GM12878 (cell line): ENCODE data around the gene NRG4. TPM values are rescaled to one million over a fixed set of nuclear protein-coding genes. Genes with fewer than 3 reads are reported as not detected.

Source experiments
- ATAC-seq: fragments of 200-7000 bp; cut with Tn5 transposase; 3 replicates; pipeline ENCODE4 v1.9.1; 2020; ENCODE audit warnings: mild to moderate bottlenecking, moderate library complexity
- BruUV-seq: library from RNA; stranded (reverse); fragments of 400-500 nt; replicated peaks from 2 replicates; lab custom pipeline; 2021; lab: Mats Ljungman, UMichigan
- CTCF ChIA-PET: fragments of 300-600 bp; sonication (Branson Sonifier 250); formaldehyde crosslinking; extraction: SDS; loops from one replicate; lab custom pipeline; 2021; ENCODE audit warnings: inconsistent platforms; lab: Yijun Ruan, JAX
- POLR2A ChIA-PET: fragments of 350-600 bp; formaldehyde crosslinking; extraction: SDS; loops from one replicate; lab custom pipeline; 2021; ENCODE audit warnings: inconsistent platforms; lab: Charles Lee
- RAD21 ChIA-PET: fragments of 300-600 bp; sonication (Branson Sonifier 250); formaldehyde crosslinking; loops from one replicate; lab custom pipeline; 2023; ENCODE audit warnings: antibody characterized with exemption; ENCODE audit not compliant: unreplicated experiment; lab: Charles Lee
- SMC1A ChIA-PET: fragments of 300-600 bp; sonication (Branson Sonifier 250); formaldehyde crosslinking; loops from one replicate; lab custom pipeline; 2023; ENCODE audit not compliant: unreplicated experiment, uncharacterized antibody; lab: Charles Lee
- DNase-seq: peaks from one replicate; pipeline ENCODE4 v3.0.0-alpha.2; 2011; ENCODE audit warnings: low read depth, low spot score
- FAIRE-seq: peaks from 3 replicates; lab custom pipeline; 2011; peaks lifted over from hg19 to GRCh38; lab: Jason Lieb, UNC
- H2AFZ ChIP-seq: 2 replicates; pipeline ENCODE4 v1.6.0; 2011; ENCODE audit warnings: low read depth, low read length, control low read depth; ENCODE audit not compliant: control insufficient read depth
- H3K27ac ChIP-seq: 2 replicates; pipeline ENCODE4 v1.5.1; 2011; ENCODE audit warnings: control low read depth; ENCODE audit not compliant: control insufficient read depth, insufficient read depth
- H3K27me3 ChIP-seq, 2 experiments: replicated peaks in 1 of 2; 2 replicates each; pipeline versions ENCODE4 v1.6.0 to v1.6.1; 2011; ENCODE audit warnings: low read length in 1 of 2; ENCODE audit not compliant: control insufficient read depth in 2 of 2, insufficient read depth in 2 of 2
- H3K36me3 ChIP-seq, 2 experiments: 2 replicates each; pipeline ENCODE4 v1.5.1; 2011; ENCODE audit warnings: low read length in 1 of 2; ENCODE audit not compliant: control insufficient read depth in 2 of 2, insufficient read depth in 2 of 2
- H3K4me1 ChIP-seq: 2 replicates; pipeline ENCODE4 v1.6.1; 2011; ENCODE audit warnings: mild to moderate bottlenecking, low read length, moderate library complexity, mixed read lengths; ENCODE audit not compliant: control insufficient read depth, insufficient read depth
- H3K4me2 ChIP-seq: 2 replicates; pipeline ENCODE4 v1.6.0; 2011; ENCODE audit warnings: control low read depth; ENCODE audit not compliant: control insufficient read depth, insufficient read depth
- H3K4me3 ChIP-seq: fragments of 200-600 bp; sonication (generic); 2 replicates; pipeline ENCODE4 v1.5.1; 2016
- H3K79me2 ChIP-seq: 2 replicates; pipeline ENCODE4 v1.6.0; 2011; ENCODE audit warnings: low read length; ENCODE audit not compliant: control insufficient read depth, insufficient read depth
- H3K9ac ChIP-seq: 2 replicates; pipeline ENCODE4 v1.8.0; 2011; ENCODE audit warnings: low read length, control low read depth, mixed read lengths; ENCODE audit not compliant: control insufficient read depth, insufficient read depth
- H3K9me3 ChIP-seq: replicated peaks from 3 replicates; pipeline ENCODE4 v1.5.1; 2011; ENCODE audit warnings: mild to moderate bottlenecking, low read length; ENCODE audit not compliant: control insufficient read depth, insufficient read depth
- H4K20me1 ChIP-seq: 2 replicates; pipeline ENCODE4 v1.6.0; 2011; ENCODE audit not compliant: control insufficient read depth, insufficient read depth
- WGBS: methylation state at CpG from one replicate; pipeline ENCODE4 v1.1.6; 2016; ENCODE audit warnings: low lambda C conversion rate; ENCODE audit not compliant: insufficient replicate concordance, insufficient coverage; ENCODE audit errors: missing lambda C conversion rate; 5-methylcytosine and 5-hydroxymethylcytosine counted together
- in situ Hi-C: fragments of 300-500 bp; cut with MboI; formaldehyde crosslinking; loops from 9 replicates; pipeline ENCODE4 v1.14.3; 2018; ENCODE audit warnings: mixed read lengths
- intact Hi-C: fragments of 100-400 bp; cut with micrococcal nuclease; formaldehyde crosslinking; loops from one replicate; pipeline ENCODE4 v1.14.2; 2022; ENCODE audit not compliant: unreplicated experiment
- polyA plus RNA-seq, 11 experiments: library from polyadenylated mRNA; depleted of rRNA in 4 of 11; unstranded in 6 of 11; stranded (reverse) in 5 of 11; fragments of >200 nt; fragmentation: Nextera tagmentation in 4 of 11; fragmentation: Illumina TruSeq in 1 of 11; extraction: Ambion mirVana in 4 of 11; extraction: Trizol in 1 of 11; gene quantifications; 1 replicate in 1 of 11; 2 replicates in 10 of 11; pipeline versions ENCODE4 v1.2.1 to v1.2.3, GENCODE V29; 2011 to 2016; ENCODE audit warnings: inconsistent platforms in 2 of 11, missing spikeins in 2 of 11, low read depth in 1 of 11
- total RNA-seq, 4 experiments: library from RNA; depleted of rRNA in 3 of 4; stranded (reverse); fragments of >200 nt in 3 of 4; fragmentation: Illumina TruSeq in 1 of 4; extraction: Trizol in 1 of 4; gene quantifications; 2 replicates each; pipeline versions ENCODE4 v1.2.1 to v1.2.3, GENCODE V29; 2013 to 2021
- TF ChIP-seq, protein P1 (sequence below): fragments of 450-650 bp; IDR thresholded peaks from 2 replicates; pipeline ENCODE4 v1.6.1; 2017; ENCODE audit warnings: low read depth, mild to moderate bottlenecking, moderate library complexity

The NRG4 gene
- total and polyA plus RNA-seq, 10 of the 15 experiments (the other 5 are each of a cell fraction or from before 2014, with no cell fraction given) = 0.76 to 8.3 (median 5.5) TPM

DNA sequence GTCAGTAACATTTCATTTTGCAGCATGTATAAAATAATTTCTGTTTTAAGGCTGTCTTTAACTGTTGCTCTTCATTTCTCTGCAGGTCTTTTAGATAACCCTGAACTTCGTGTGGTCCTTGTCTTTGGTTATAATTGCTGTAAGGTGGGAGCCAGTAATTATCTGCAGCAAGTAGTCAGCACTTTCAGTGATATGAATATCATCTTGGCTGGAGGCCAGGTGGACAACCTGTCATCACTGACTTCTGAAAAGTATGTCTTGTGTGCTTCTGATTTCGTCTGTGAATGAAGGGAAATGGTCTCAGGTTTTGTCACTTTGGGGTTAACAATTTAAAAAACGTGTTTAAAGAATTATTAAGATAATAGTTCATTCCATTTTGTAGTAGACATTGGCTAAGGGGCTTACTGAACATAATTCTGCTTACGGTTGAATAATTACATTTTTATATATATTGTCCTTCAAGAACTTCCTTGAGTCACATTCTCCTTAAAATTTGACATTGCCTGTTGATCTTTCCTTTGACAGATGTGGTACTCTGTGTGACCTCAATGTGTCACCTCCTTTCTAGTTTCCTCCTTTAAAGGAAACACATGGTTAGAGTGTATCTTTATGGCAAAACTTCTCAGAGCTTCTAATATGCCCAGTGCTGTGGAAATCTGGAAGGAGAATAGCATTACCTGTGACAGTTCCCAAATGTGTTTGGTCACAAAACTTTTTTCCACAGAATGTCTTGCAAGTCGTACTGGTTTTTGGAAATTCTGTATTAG is 82.2 kb downstream of the NRG4 start:
- no TSS peak for BruUV-seq
- H3K4me1 ChIP-seq = peaks cover 7% of the 10 kb centered on the region
- CTCF ChIA-PET = interaction anchor here (0.7 to 4.6 kb wide), 12 partner anchors 8 to 220 kb away, joined by 3 to 25 read pairs (median 6); partner anchors contain the start of gene TMEM266
- H3K9ac ChIP-seq = no peak overlapping the region
- H2AFZ ChIP-seq = no peak overlapping the region
- ATAC-seq = no peak
- H4K20me1 ChIP-seq = no peaks in the 10 kb centered on the region
- 75% methylated on average over 5 of the region's 5 CpGs for WGBS
- H3K4me2 ChIP-seq = no peak overlapping the region
- TF ChIP-seq, protein P1, sequence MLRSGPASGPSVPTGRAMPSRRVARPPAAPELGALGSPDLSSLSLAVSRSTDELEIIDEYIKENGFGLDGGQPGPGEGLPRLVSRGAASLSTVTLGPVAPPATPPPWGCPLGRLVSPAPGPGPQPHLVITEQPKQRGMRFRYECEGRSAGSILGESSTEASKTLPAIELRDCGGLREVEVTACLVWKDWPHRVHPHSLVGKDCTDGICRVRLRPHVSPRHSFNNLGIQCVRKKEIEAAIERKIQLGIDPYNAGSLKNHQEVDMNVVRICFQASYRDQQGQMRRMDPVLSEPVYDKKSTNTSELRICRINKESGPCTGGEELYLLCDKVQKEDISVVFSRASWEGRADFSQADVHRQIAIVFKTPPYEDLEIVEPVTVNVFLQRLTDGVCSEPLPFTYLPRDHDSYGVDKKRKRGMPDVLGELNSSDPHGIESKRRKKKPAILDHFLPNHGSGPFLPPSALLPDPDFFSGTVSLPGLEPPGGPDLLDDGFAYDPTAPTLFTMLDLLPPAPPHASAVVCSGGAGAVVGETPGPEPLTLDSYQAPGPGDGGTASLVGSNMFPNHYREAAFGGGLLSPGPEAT = no peak
- in situ Hi-C loops (no loop called here), intact Hi-C loops (loop anchor here (5.0 kb wide), 1 partner anchor 118 kb away; no protein-coding TSS in a partner anchor)
- no peaks in the 10 kb centered on the region for H3K9me3 ChIP-seq
- no peak overlapping the region for H3K4me3 ChIP-seq
- peaks cover 6 to 9% of the 10 kb centered on the region in 2 experiments for H3K36me3 ChIP-seq
- POLR2A ChIA-PET = no interaction called here
- RAD21 ChIA-PET = interaction anchor here (0.9 to 2.8 kb wide), 4 partner anchors 127 to 209 kb away, joined by 3 to 13 read pairs (median 6); no protein-coding TSS in a partner anchor
- H3K79me2 ChIP-seq = peaks cover 9% of the 10 kb centered on the region
- SMC1A ChIA-PET = interaction anchor here (0.7 to 2.0 kb wide), 9 partner anchors 12 to 210 kb away, joined by 3 to 8 read pairs (median 3); partner anchors contain the start of gene NRG4
- FAIRE-seq = no peak
- H3K27me3 ChIP-seq = no peaks in the 10 kb centered on the region
- no peak overlapping the region for H3K27ac ChIP-seq
- DNase-seq = no peak
